IPS-NIHi11 (cell line): Measurements from ENCODE around the gene CXorf49B.

Source experiments
- DNase-seq: peaks from one replicate; pipeline ENCODE4 v3.0.0; 2012; ENCODE audit warnings: mixed read lengths, low spot score

Gene CXorf49B

GRCh38 chrX:71815906-71816156 is 52.7 kb downstream of the CXorf49B start:
- DNase-seq = no peak
